HepG2 (cell line): ENCODE results near the gene FAM162A. TPM values are rescaled to one million over a fixed set of nuclear protein-coding genes. Genes with fewer than 3 reads are reported as not detected.

Experiments
- BORCS8-MEF2B ChIP-seq: sonication (generic); formaldehyde crosslinking; IDR thresholded peaks from 2 replicates; pipeline ENCODE4 v1.8.0; 2022; ENCODE audit warnings: mild to moderate bottlenecking, missing genetic modification reagents
- DMAP1 ChIP-seq: IDR thresholded peaks from 2 replicates; pipeline ENCODE4 v1.6.1; 2016
- EHMT2 ChIP-seq: fragments of 200-600 bp; sonication (generic); IDR thresholded peaks from 2 replicates; pipeline ENCODE4 v1.7.0; 2017; ENCODE audit warnings: antibody characterized with exemption, low read depth, low read length, borderline replicate concordance
- MIER3 ChIP-seq: IDR thresholded peaks from 2 replicates; pipeline ENCODE4 v1.6.1; 2016; ENCODE audit warnings: missing compliant biosample characterization, borderline replicate concordance
- NCOA2 ChIP-seq: sonication (generic); formaldehyde crosslinking; IDR thresholded peaks from 2 replicates; pipeline ENCODE4 v1.8.0; 2022; ENCODE audit warnings: inconsistent platforms
- SATB2 ChIP-seq: sonication (generic); formaldehyde crosslinking; IDR thresholded peaks from 2 replicates; pipeline ENCODE4 v1.5.0; 2020; ENCODE audit warnings: missing genetic modification reagents
- SIN3A ChIP-seq: IDR thresholded peaks from 2 replicates; pipeline ENCODE4 v1.6.1; 2011; ENCODE audit warnings: low read depth, mild to moderate bottlenecking, control low read depth, low read length, borderline replicate concordance
- ZKSCAN8 ChIP-seq: IDR thresholded peaks from 2 replicates; pipeline ENCODE4 v1.6.1; 2016; ENCODE audit warnings: borderline replicate concordance, missing genetic modification reagents, missing compliant biosample characterization
- ZNF253 ChIP-seq: sonication (generic); formaldehyde crosslinking; IDR thresholded peaks from 2 replicates; pipeline ENCODE4 v1.8.0; 2022; ENCODE audit warnings: mild to moderate bottlenecking, missing genetic modification reagents, borderline replicate concordance
- ZNF33B ChIP-seq: sonication (generic); formaldehyde crosslinking; IDR thresholded peaks from 2 replicates; pipeline ENCODE4 v1.5.1; 2020; ENCODE audit warnings: mild to moderate bottlenecking, missing genetic modification reagents
- ZNF563 ChIP-seq: sonication (generic); formaldehyde crosslinking; IDR thresholded peaks from 2 replicates; pipeline ENCODE4 v1.8.0; 2022; ENCODE audit warnings: mild to moderate bottlenecking, moderate library complexity, missing genetic modification reagents
- ZNF598 ChIP-seq: sonication (generic); formaldehyde crosslinking; IDR thresholded peaks from 2 replicates; pipeline ENCODE4 v1.5.1; 2020; ENCODE audit warnings: mild to moderate bottlenecking, missing genetic modification reagents, borderline replicate concordance
- polyA plus RNA-seq, 8 experiments: library from polyadenylated mRNA; depleted of rRNA in 3 of 8; stranded (reverse) in 7 of 8; unstranded in 1 of 8; fragments of >200 nt; fragmentation: Illumina TruSeq in 4 of 8; extraction: Trizol in 4 of 8; gene quantifications; 2 replicates each; pipeline versions ENCODE4 v1.2.1 to v1.2.3, GENCODE V29; 2011 to 2016; ENCODE audit warnings: low read depth in 4 of 8, missing spikeins in 1 of 8, mixed read lengths in 1 of 8; ENCODE audit not compliant: insufficient read depth in 1 of 8
- total RNA-seq, 5 experiments: library from RNA; depleted of rRNA; stranded (reverse); fragments of >200 nt; fragmentation: Illumina TruSeq; extraction: Trizol; gene quantifications; 2 replicates each; pipeline ENCODE4 v1.2.3, GENCODE V29; 2016; ENCODE audit warnings: low read depth in 1 of 5
- TF ChIP-seq, protein P1 (sequence below), 2 experiments: sonication (generic) in 1 of 2; formaldehyde crosslinking in 1 of 2; IDR thresholded peaks; 2 replicates each; pipeline versions ENCODE4 v1.5.1 to v1.6.1; 2011 to 2020; ENCODE audit warnings: borderline replicate concordance in 1 of 2, low read depth in 1 of 2, low read length in 1 of 2, mild to moderate bottlenecking in 1 of 2, missing genetic modification reagents in 1 of 2, moderate library complexity in 1 of 2
- TF ChIP-seq, protein P2 (sequence below): sonication (generic); formaldehyde crosslinking; IDR thresholded peaks from 2 replicates; pipeline ENCODE4 v1.4.0; 2020; ENCODE audit warnings: missing genetic modification reagents
- TF ChIP-seq, protein P3 (sequence below): sonication (generic); formaldehyde crosslinking; IDR thresholded peaks from 2 replicates; pipeline ENCODE4 v1.4.0; 2020; ENCODE audit warnings: missing genetic modification reagents
- TF ChIP-seq, protein P4 (sequence below): IDR thresholded peaks from 2 replicates; pipeline ENCODE4 v1.6.1; 2018; ENCODE audit warnings: missing genetic modification reagents
- TF ChIP-seq, protein P5 (sequence below): sonication (generic); formaldehyde crosslinking; IDR thresholded peaks from 2 replicates; pipeline ENCODE4 v1.4.0; 2020; ENCODE audit warnings: mild to moderate bottlenecking, missing genetic modification reagents
- TF ChIP-seq, protein P6 (sequence below): sonication (generic); formaldehyde crosslinking; IDR thresholded peaks from 2 replicates; pipeline ENCODE4 v1.4.0; 2020; ENCODE audit warnings: missing genetic modification reagents, borderline replicate concordance

FAM162A gene
- total and polyA plus RNA-seq, 2 of the 13 experiments (the other 11 are each of a cell fraction or from before 2014, with no cell fraction given) = 115 to 155 TPM

DNA sequence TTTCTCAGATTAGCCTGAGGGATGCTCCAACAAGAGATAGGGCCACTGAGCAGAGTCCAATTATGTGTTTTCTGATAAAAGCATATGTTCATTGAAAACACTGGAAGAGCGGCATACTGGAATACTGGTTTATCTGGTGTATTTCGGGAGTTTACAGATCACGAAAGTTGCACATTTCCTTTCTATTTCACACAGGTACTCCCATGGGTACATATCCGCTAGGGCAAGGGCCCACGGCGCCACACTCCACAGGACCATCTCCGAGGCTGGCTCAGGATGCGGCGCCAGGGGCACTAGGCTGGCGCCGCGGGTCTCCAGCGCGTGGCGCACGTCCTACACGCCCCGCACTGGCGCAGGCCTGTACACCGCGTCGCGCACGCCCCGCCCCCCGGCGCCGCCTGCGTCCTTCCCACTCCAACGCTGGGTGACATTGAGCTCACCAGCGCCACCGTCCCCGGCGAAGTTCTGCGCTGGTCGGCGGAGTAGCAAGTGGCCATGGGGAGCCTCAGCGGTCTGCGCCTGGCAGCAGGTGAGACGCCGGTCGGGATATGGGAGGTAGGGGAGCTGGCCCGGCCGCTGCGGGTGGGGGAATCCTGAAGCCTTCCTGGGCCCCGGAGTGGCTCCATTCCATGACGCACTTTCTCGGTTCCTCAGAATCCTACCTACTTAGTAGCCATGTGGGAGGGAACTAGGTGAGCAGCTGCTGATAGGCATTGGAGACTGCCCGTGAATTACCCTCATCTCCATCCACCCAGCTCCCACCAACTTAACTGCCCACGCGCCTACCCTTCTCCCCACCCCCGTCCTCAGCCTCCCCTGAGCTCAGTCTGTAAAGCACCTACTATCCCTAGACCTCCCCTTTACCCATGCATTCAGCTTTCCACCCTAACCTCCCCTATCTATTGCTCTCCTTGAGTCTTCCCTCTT lies at the start of gene FAM162A (continued):
- TF ChIP-seq ZNF253 (CRISPR knock-in tag) = 0 out of 2 replicates have a peak, but pooled peaks have one; percentile 28
- TF ChIP-seq ZNF598 = peak; percentile 95; the same call in 1 of the 2 replicates
- TF ChIP-seq, protein P1, sequence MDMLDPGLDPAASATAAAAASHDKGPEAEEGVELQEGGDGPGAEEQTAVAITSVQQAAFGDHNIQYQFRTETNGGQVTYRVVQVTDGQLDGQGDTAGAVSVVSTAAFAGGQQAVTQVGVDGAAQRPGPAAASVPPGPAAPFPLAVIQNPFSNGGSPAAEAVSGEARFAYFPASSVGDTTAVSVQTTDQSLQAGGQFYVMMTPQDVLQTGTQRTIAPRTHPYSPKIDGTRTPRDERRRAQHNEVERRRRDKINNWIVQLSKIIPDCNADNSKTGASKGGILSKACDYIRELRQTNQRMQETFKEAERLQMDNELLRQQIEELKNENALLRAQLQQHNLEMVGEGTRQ (IDR thresholded peaks at IDR 0.05; ENCODE audit: low read depth, low read length) = no peak
- TF ChIP-seq, protein P1 (CRISPR knock-in tag; IDR thresholded peaks at IDR 0.05; ENCODE audit: borderline replicate concordance) = no peak
- peak; percentile 97 for TF ChIP-seq BORCS8-MEF2B (CRISPR knock-in tag)
- peak; percentile 84 for TF ChIP-seq DMAP1 (CRISPR knock-in tag)
- peak; percentile 92 for TF ChIP-seq MIER3 (CRISPR knock-in tag)
- peak; percentile 56; the same call in 1 of the 2 replicates for TF ChIP-seq ZNF563 (CRISPR knock-in tag)
- no peak for TF ChIP-seq ZNF33B
- TF ChIP-seq, protein P2, sequence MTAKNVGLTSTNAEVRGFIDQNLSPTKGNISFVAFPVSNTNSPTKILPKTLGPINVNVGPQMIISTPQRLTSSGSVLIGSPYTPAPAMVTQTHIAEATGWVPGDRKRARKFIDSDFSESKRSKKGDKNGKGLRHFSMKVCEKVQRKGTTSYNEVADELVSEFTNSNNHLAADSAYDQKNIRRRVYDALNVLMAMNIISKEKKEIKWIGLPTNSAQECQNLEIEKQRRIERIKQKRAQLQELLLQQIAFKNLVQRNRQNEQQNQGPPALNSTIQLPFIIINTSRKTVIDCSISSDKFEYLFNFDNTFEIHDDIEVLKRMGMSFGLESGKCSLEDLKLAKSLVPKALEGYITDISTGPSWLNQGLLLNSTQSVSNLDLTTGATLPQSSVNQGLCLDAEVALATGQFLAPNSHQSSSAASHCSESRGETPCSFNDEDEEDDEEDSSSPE = peak; percentile 74
- TF ChIP-seq ZKSCAN8 = peak; percentile 93
- TF ChIP-seq, protein P3, sequence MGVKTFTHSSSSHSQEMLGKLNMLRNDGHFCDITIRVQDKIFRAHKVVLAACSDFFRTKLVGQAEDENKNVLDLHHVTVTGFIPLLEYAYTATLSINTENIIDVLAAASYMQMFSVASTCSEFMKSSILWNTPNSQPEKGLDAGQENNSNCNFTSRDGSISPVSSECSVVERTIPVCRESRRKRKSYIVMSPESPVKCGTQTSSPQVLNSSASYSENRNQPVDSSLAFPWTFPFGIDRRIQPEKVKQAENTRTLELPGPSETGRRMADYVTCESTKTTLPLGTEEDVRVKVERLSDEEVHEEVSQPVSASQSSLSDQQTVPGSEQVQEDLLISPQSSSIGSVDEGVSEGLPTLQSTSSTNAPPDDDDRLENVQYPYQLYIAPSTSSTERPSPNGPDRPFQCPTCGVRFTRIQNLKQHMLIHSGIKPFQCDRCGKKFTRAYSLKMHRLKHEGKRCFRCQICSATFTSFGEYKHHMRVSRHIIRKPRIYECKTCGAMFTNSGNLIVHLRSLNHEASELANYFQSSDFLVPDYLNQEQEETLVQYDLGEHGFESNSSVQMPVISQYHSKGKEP = peak; percentile 82
- TF ChIP-seq SATB2 = 0 out of 2 replicates have a peak, but pooled peaks have one; percentile 77
- no peak for TF ChIP-seq EHMT2
- TF ChIP-seq, protein P4, sequence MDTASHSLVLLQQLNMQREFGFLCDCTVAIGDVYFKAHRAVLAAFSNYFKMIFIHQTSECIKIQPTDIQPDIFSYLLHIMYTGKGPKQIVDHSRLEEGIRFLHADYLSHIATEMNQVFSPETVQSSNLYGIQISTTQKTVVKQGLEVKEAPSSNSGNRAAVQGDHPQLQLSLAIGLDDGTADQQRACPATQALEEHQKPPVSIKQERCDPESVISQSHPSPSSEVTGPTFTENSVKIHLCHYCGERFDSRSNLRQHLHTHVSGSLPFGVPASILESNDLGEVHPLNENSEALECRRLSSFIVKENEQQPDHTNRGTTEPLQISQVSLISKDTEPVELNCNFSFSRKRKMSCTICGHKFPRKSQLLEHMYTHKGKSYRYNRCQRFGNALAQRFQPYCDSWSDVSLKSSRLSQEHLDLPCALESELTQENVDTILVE (CRISPR knock-in tag) = peak; percentile 54; the same call in 1 of the 2 replicates
- TF ChIP-seq NCOA2 (CRISPR knock-in tag) = peak; percentile 65; the same call in 1 of the 2 replicates
- TF ChIP-seq SIN3A = peak; percentile 94
- TF ChIP-seq, protein P5, sequence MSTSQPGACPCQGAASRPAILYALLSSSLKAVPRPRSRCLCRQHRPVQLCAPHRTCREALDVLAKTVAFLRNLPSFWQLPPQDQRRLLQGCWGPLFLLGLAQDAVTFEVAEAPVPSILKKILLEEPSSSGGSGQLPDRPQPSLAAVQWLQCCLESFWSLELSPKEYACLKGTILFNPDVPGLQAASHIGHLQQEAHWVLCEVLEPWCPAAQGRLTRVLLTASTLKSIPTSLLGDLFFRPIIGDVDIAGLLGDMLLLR (CRISPR knock-in tag) = peak; percentile 67; the same call in 1 of the 2 replicates
- TF ChIP-seq, protein P6, sequence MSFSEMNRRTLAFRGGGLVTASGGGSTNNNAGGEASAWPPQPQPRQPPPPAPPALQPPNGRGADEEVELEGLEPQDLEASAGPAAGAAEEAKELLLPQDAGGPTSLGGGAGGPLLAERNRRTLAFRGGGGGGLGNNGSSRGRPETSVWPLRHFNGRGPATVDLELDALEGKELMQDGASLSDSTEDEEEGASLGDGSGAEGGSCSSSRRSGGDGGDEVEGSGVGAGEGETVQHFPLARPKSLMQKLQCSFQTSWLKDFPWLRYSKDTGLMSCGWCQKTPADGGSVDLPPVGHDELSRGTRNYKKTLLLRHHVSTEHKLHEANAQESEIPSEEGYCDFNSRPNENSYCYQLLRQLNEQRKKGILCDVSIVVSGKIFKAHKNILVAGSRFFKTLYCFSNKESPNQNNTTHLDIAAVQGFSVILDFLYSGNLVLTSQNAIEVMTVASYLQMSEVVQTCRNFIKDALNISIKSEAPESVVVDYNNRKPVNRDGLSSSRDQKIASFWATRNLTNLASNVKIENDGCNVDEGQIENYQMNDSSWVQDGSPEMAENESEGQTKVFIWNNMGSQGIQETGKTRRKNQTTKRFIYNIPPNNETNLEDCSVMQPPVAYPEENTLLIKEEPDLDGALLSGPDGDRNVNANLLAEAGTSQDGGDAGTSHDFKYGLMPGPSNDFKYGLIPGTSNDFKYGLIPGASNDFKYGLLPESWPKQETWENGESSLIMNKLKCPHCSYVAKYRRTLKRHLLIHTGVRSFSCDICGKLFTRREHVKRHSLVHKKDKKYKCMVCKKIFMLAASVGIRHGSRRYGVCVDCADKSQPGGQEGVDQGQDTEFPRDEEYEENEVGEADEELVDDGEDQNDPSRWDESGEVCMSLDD (CRISPR knock-in tag) = no peak
